Measurements from ENCODE around the gene CD81.

GRCh38 chr11:2406878-2407410, 29.8 kb downstream of the CD81 start:
- TF ChIP-seq CTCF (IDR thresholded peaks at IDR 0.05) (no peak), EP300 (IDR thresholded peaks at IDR 0.05) (no peak), POLR2A (IDR thresholded peaks at IDR 0.05) (no peak), POLR2AphosphoS5 (IDR thresholded peaks at IDR 0.05) (no peak)

All from gastroesophageal sphincter (tissue), 3 donors.